PC-3 (cell line): Measurements from ENCODE around the gene SERTAD1. TPM values are rescaled to one million over a fixed set of nuclear protein-coding genes. Genes with fewer than 3 reads are reported as not detected.

Source experiments
- ATAC-seq: fragments of 200-7000 bp; cut with Tn5 transposase; 2 replicates; pipeline ENCODE4 v1.9.1; 2020; ENCODE audit warnings: mild to moderate bottlenecking, moderate library complexity
- BruUV-seq: library from RNA; stranded (reverse); fragments of 400-500 nt; replicated peaks from 2 replicates; lab custom pipeline; 2021; lab: Mats Ljungman, UMichigan
- CTCF ChIA-PET: fragments of 300-600 bp; sonication (Branson Sonifier 250); formaldehyde crosslinking; loops from one replicate; lab custom pipeline; 2022; ENCODE audit warnings: antibody characterized with exemption; lab: Charles Lee
- POLR2A ChIA-PET: fragments of 300-600 bp; sonication (Branson Sonifier 250); formaldehyde crosslinking; loops from one replicate; lab custom pipeline; 2022; ENCODE audit warnings: antibody characterized with exemption; ENCODE audit not compliant: unreplicated experiment; lab: Charles Lee
- DNase-seq: peaks from one replicate; pipeline ENCODE4 v3.0.0-alpha.2; 2015
- H2AFZ ChIP-seq: fragments of 300-600 bp; sonication (generic); 2 replicates; pipeline ENCODE4 v1.6.0; 2016; ENCODE audit warnings: antibody characterized with exemption, low read length
- H3F3A ChIP-seq: fragments of 300-600 bp; sonication (generic); one replicate; pipeline ENCODE4 v1.6.0; 2017; ENCODE audit warnings: antibody characterized with exemption, low read length, control low read depth, mild to moderate bottlenecking; ENCODE audit not compliant: unreplicated experiment
- H3K27ac ChIP-seq: fragments of 300-600 bp; sonication (generic); 2 replicates; pipeline ENCODE4 v1.5.1; 2016; ENCODE audit warnings: mild to moderate bottlenecking, low read length
- H3K27me3 ChIP-seq: fragments of 300-600 bp; sonication (generic); 2 replicates; pipeline ENCODE4 v1.6.1; 2016; ENCODE audit warnings: low read length, mixed read lengths
- H3K36me3 ChIP-seq: fragments of 300-600 bp; sonication (generic); 2 replicates; pipeline ENCODE4 v1.6.1; 2016; ENCODE audit warnings: low read depth, mixed run types, low read length, mixed read lengths
- H3K4me1 ChIP-seq: fragments of 300-600 bp; sonication (generic); 2 replicates; pipeline ENCODE4 v1.5.1; 2016; ENCODE audit warnings: low read length; ENCODE audit not compliant: insufficient read depth
- H3K4me2 ChIP-seq: fragments of 300-600 bp; sonication (generic); 2 replicates; pipeline ENCODE4 v1.6.0; 2016; ENCODE audit warnings: low read length
- H3K4me3 ChIP-seq: fragments of 300-600 bp; sonication (generic); 2 replicates; pipeline ENCODE4 v1.5.1; 2016; ENCODE audit warnings: mild to moderate bottlenecking, low read length, mixed read lengths
- H3K79me2 ChIP-seq: fragments of 300-600 bp; sonication (generic); 2 replicates; pipeline ENCODE4 v1.6.1; 2017; ENCODE audit warnings: low read length, mixed read lengths
- H3K9ac ChIP-seq: fragments of 300-600 bp; sonication (generic); 2 replicates; pipeline ENCODE4 v1.6.0; 2016; ENCODE audit warnings: mild to moderate bottlenecking, low read length
- H3K9me2 ChIP-seq: fragments of 300-600 bp; sonication (generic); replicated peaks from 2 replicates; pipeline ENCODE4 v1.6.1; 2016; ENCODE audit warnings: mixed run types, low read length, mixed read lengths
- H3K9me3 ChIP-seq: fragments of 300-600 bp; sonication (generic); 2 replicates; pipeline ENCODE4 v1.6.1; 2016; ENCODE audit warnings: low read length, mixed read lengths
- H4K20me1 ChIP-seq: fragments of 300-600 bp; sonication (generic); 2 replicates; pipeline ENCODE4 v1.6.1; 2016; ENCODE audit warnings: low read length, mixed read lengths
- EZH2 ChIP-seq: fragments of 300-600 bp; sonication (generic); IDR thresholded peaks from one replicate; pipeline ENCODE4 v1.6.1; 2017; ENCODE audit warnings: antibody characterized with exemption, mild to moderate bottlenecking, low read length; ENCODE audit not compliant: unreplicated experiment
- EZH2phosphoT487 ChIP-seq: fragments of 300-600 bp; sonication (generic); IDR thresholded peaks from 2 replicates; pipeline ENCODE4 v1.6.1; 2018; ENCODE audit warnings: mild to moderate bottlenecking, antibody characterized with exemption, low read length, borderline replicate concordance
- intact Hi-C: fragments of 100-400 bp; cut with micrococcal nuclease; formaldehyde crosslinking; loops from 2 replicates; pipeline ENCODE4 v1.9.0; 2023
- total RNA-seq: library from RNA; depleted of rRNA; stranded (reverse); fragments of >200 nt; gene quantifications from 2 replicates; pipeline ENCODE4 v1.2.3, GENCODE V29; 2014
- TF ChIP-seq, protein P1 (sequence below): fragments of 300-600 bp; sonication (generic); conservative IDR thresholded peaks from 2 replicates; pipeline ENCODE4 v1.5.1; 2017; ENCODE audit warnings: antibody characterized with exemption, low read depth, mild to moderate bottlenecking, low read length

The SERTAD1 gene
- total RNA-seq, 1 experiment from 2014 or later: 16.8 TPM

DNA sequence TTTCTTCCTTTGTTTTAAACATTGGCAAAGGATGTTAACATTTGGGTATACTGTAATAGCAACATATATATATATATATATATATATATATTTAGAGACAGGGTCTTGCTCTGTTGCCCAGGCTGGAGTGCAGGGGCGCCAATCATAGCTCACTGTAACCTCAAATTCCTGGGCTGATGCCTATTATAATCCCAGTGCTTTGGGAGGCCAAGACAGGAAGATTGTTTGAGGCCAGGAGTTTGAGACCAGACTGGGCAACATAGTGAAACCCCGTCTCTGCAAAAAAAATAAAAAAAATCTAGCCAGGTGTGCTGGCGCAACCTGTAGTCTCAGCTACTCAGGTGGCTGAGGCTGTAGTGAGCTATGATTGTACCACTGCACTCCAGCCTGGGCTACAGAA lies 34.4 kb upstream of the SERTAD1 start:
- DNase-seq: no peak
- TF ChIP-seq EZH2phosphoT487 (no peak), EZH2 (no peak)
- TF ChIP-seq, protein P1, sequence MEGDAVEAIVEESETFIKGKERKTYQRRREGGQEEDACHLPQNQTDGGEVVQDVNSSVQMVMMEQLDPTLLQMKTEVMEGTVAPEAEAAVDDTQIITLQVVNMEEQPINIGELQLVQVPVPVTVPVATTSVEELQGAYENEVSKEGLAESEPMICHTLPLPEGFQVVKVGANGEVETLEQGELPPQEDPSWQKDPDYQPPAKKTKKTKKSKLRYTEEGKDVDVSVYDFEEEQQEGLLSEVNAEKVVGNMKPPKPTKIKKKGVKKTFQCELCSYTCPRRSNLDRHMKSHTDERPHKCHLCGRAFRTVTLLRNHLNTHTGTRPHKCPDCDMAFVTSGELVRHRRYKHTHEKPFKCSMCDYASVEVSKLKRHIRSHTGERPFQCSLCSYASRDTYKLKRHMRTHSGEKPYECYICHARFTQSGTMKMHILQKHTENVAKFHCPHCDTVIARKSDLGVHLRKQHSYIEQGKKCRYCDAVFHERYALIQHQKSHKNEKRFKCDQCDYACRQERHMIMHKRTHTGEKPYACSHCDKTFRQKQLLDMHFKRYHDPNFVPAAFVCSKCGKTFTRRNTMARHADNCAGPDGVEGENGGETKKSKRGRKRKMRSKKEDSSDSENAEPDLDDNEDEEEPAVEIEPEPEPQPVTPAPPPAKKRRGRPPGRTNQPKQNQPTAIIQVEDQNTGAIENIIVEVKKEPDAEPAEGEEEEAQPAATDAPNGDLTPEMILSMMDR: no peak
- ATAC-seq: no peak
- Histone ChIP-seq H3F3A (no peaks in the 10 kb centered on the region), H3K9me3 (no peaks in the 10 kb centered on the region), H3K79me2 (peaks cover 17% of the 10 kb centered on the region), H4K20me1 (no peaks in the 10 kb centered on the region), H3K4me3 (no peak overlapping the region), H3K27ac (no peak overlapping the region), H3K4me2 (no peak overlapping the region), H3K4me1 (peaks cover 12% of the 10 kb centered on the region), H3K27me3 (no peaks in the 10 kb centered on the region), H2AFZ (no peak overlapping the region), H3K9ac (no peak overlapping the region), H3K36me3 (no peaks in the 10 kb centered on the region), H3K9me2 (no peaks in the 10 kb centered on the region)
- ChIA-PET POLR2A (interaction anchor here (0.6 kb wide), 1 partner anchor 57 kb away, joined by 8 read pairs; no protein-coding TSS in a partner anchor), CTCF (no interaction called here)
- BruUV-seq: no TSS peak
- intact Hi-C loops: loop anchor here (5.0 kb wide), 1 partner anchor 62 kb away; no protein-coding TSS in a partner anchor

DNA sequence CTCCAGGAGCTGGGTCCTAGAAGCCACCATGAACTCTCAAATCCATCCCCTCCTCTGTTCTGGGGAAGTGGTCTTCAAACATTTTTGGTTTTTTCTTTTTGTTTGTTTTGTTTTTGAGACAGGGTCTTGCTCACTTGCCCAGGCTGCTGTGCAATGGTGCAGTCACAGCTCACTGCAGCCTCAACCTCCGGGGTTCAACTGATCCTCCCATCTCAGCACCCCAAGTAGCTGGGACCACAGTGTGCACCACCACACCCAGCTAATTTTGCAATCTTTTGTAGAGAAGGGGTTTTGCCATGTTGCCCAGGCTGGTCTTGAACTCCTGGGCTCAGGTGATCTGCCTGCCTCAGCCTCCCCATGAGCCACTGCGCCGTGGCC lies 32.8 kb upstream of the SERTAD1 start:
- Histone ChIP-seq H3K9ac (no peak overlapping the region), H3K4me1 (peaks cover 5% of the 10 kb centered on the region; the same call in 1 of the 2 replicates), H3K9me3 (no peaks in the 10 kb centered on the region), H4K20me1 (no peaks in the 10 kb centered on the region), H3K79me2 (peaks cover 9% of the 10 kb centered on the region), H3K27me3 (no peaks in the 10 kb centered on the region), H3K27ac (no peak overlapping the region), H3K4me2 (no peak overlapping the region), H2AFZ (no peak overlapping the region), H3K4me3 (no peak overlapping the region), H3K9me2 (no peaks in the 10 kb centered on the region), H3K36me3 (no peaks in the 10 kb centered on the region), H3F3A (no peaks in the 10 kb centered on the region)
- ATAC-seq (no peak), DNase-seq (no peak)
- TF ChIP-seq, protein P1: no peak
- no peak for TF ChIP-seq EZH2
- intact Hi-C loops: no loop called here
- ChIA-PET CTCF (no interaction called here), POLR2A (no interaction called here)
- no TSS peak for BruUV-seq

DNA sequence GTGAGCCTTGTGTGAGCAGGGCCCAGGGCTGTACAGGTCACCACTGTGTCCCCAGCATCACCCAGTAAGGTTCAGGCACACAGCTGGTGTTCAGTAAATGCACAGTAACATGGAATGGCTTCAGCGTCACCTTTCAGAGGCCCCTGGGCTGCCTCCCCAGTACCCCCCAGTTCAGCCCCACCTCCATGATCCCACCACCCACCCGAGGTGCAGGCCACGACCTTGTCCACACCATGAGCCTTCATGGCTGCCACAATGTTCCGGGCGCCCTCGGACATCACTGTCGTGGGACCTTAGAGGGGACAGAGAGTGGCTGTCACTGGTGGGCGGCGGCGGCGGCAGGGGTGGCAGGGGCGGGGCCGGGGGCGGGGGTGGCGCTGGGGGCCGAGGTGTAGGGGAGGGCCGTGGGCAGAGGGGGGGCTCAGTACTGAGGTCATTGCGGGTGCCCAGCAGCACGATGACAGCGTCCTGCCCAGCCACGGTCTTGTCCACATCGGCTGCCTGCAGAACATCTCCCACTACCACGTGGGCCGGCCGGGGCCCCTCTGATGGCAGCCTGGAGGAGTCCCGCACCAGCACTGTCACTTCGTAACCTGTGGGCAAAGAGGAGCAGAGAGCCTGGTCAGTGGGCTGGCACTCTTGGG lies 32.3 kb upstream of the SERTAD1 start:
- H3K4me3 ChIP-seq: no peak overlapping the region
- intact Hi-C loops: no loop called here
- H3F3A ChIP-seq: no peaks in the 10 kb centered on the region
- POLR2A ChIA-PET: no interaction called here
- H3K36me3 ChIP-seq: no peaks in the 10 kb centered on the region
- TF ChIP-seq EZH2 (no peak), EZH2phosphoT487 (no peak)
- TF ChIP-seq, protein P1: no peak
- peaks cover 4% of the 10 kb centered on the region; the same call in 1 of the 2 replicates for H3K4me1 ChIP-seq
- ATAC-seq (no peak), DNase-seq (no peak)
- H2AFZ ChIP-seq: no peak overlapping the region
- no peak overlapping the region for H3K4me2 ChIP-seq
- no TSS peak for BruUV-seq
- no peak overlapping the region for H3K27ac ChIP-seq
- no peaks in the 10 kb centered on the region for H3K9me3 ChIP-seq
- no peaks in the 10 kb centered on the region for H4K20me1 ChIP-seq
- peaks cover 9% of the 10 kb centered on the region for H3K79me2 ChIP-seq
- H3K9me2 ChIP-seq: no peaks in the 10 kb centered on the region
- no peaks in the 10 kb centered on the region for H3K27me3 ChIP-seq
- H3K9ac ChIP-seq: no peak overlapping the region
- CTCF ChIA-PET: no interaction called here
